OCI-LY7 (cell line): ENCODE measurements around the gene CYB5R3. TPM values are rescaled to one million over a fixed set of nuclear protein-coding genes. Genes with fewer than 3 reads are reported as not detected.

Experiments used
- BruUV-seq: library from RNA; stranded (reverse); fragments of 400-500 nt; replicated peaks from 2 replicates; lab custom pipeline; 2021; lab: Mats Ljungman, UMichigan
- CTCF ChIA-PET: fragments of 300-600 bp; sonication (Branson Sonifier 250); formaldehyde crosslinking; loops from one replicate; lab custom pipeline; 2022; ENCODE audit warnings: antibody characterized with exemption; ENCODE audit not compliant: unreplicated experiment; lab: Charles Lee
- POLR2A ChIA-PET: fragments of 300-600 bp; sonication (Branson Sonifier 250); formaldehyde crosslinking; loops from one replicate; lab custom pipeline; 2022; ENCODE audit warnings: antibody characterized with exemption; lab: Charles Lee
- DNase-seq: peaks from one replicate; pipeline ENCODE4 v3.0.0-alpha.2; 2015; ENCODE audit warnings: low spot score
- H2AFZ ChIP-seq: fragments of 200-600 bp; sonication (generic), shearing (Covaris generic); 2 replicates; pipeline ENCODE4 v1.6.1; 2014; ENCODE audit warnings: mild to moderate bottlenecking, antibody characterized with exemption, low read length, moderate library complexity
- H3K27ac ChIP-seq: fragments of 200-600 bp; sonication (generic); 2 replicates; pipeline ENCODE4 v1.5.1; 2014; ENCODE audit warnings: mixed run types, low read depth, mild to moderate bottlenecking, moderate library complexity, low read length, inconsistent platforms; ENCODE audit not compliant: poor library complexity, severe bottlenecking
- H3K36me3 ChIP-seq: fragments of 200-600 bp; sonication (generic); 2 replicates; pipeline ENCODE4 v1.6.1; 2014; ENCODE audit warnings: mild to moderate bottlenecking, antibody characterized with exemption, low read length, moderate library complexity, mixed read lengths; ENCODE audit not compliant: insufficient read depth
- H3K4me1 ChIP-seq: fragments of 200-600 bp; sonication (generic); 2 replicates; pipeline ENCODE4 v1.5.1; 2014; ENCODE audit warnings: mild to moderate bottlenecking, low read length; ENCODE audit not compliant: insufficient read depth, poor library complexity, severe bottlenecking
- H3K4me2 ChIP-seq: fragments of 200-600 bp; sonication (generic); 2 replicates; pipeline ENCODE4 v1.6.1; 2014; ENCODE audit warnings: mild to moderate bottlenecking, low read length
- H3K4me3 ChIP-seq: fragments of 200-600 bp; sonication (generic); 2 replicates; pipeline ENCODE4 v1.5.1; 2014; ENCODE audit warnings: mild to moderate bottlenecking, low read depth, low read length; ENCODE audit not compliant: poor library complexity, severe bottlenecking
- H3K79me2 ChIP-seq: fragments of 200-600 bp; sonication (generic); 2 replicates; pipeline ENCODE4 v1.6.1; 2016; ENCODE audit warnings: low read depth, mild to moderate bottlenecking, low read length, moderate library complexity, mixed read lengths; ENCODE audit not compliant: insufficient read depth
- H3K9me2 ChIP-seq: fragments of 200-600 bp; sonication (generic); 2 replicates; pipeline ENCODE4 v1.6.1; 2016; ENCODE audit warnings: mild to moderate bottlenecking, low read length, mixed read lengths; ENCODE audit not compliant: insufficient read depth
- H3K9me3 ChIP-seq: fragments of 200-600 bp; sonication (generic); 2 replicates; pipeline ENCODE4 v1.6.1; 2014; ENCODE audit warnings: mild to moderate bottlenecking, mixed run types, low read length, mixed read lengths
- H4K20me1 ChIP-seq: fragments of 200-600 bp; sonication (generic); 2 replicates; pipeline ENCODE4 v1.6.1; 2014; ENCODE audit warnings: mild to moderate bottlenecking, antibody characterized with exemption, low read length, moderate library complexity, mixed read lengths; ENCODE audit not compliant: insufficient read depth
- CTCF ChIP-seq: fragments of 200-600 bp; sonication (generic); conservative IDR thresholded peaks from 2 replicates; pipeline ENCODE4 v1.5.1; 2014; ENCODE audit warnings: mild to moderate bottlenecking, antibody characterized with exemption, low read length, moderate library complexity, mixed read lengths
- EZH2phosphoT487 ChIP-seq: fragments of 200-600 bp; sonication (generic); IDR thresholded peaks from 2 replicates; pipeline ENCODE4 v1.6.1; 2018; ENCODE audit warnings: low read depth, borderline replicate concordance, mild to moderate bottlenecking, mixed run types, antibody characterized with exemption, low read length, moderate library complexity, mixed read lengths
- intact Hi-C: fragments of 100-400 bp; cut with micrococcal nuclease; formaldehyde crosslinking; loops from one replicate; pipeline ENCODE4 v1.10.0; 2022; ENCODE audit not compliant: unreplicated experiment
- total RNA-seq, 2 experiments: library from RNA; depleted of rRNA in 1 of 2; stranded (reverse); fragments of >200 nt in 1 of 2; shearing (Covaris generic) in 1 of 2; gene quantifications; 2 replicates each; pipeline ENCODE4 v1.2.3, GENCODE V29; 2014 to 2022

The CYB5R3 gene
- total RNA-seq, 2 experiments from 2014 or later: 38.0 to 68.9 TPM

- Histone ChIP-seq H3K9me2 (no peaks in the 10 kb centered on the region), H3K79me2 (0 out of 2 replicates have a peak, but pooled peaks cover 14% of the 10 kb centered on the region), H3K4me3 (no peak overlapping the region), H3K4me1 (peaks cover 12% of the 10 kb centered on the region), H4K20me1 (peaks cover 6% of the 10 kb centered on the region; the same call in 1 of the 2 replicates), H3K4me2 (no peak overlapping the region), H3K36me3 (no peaks in the 10 kb centered on the region), H2AFZ (no peak overlapping the region), H3K27ac (no peak overlapping the region), H3K9me3 (no peaks in the 10 kb centered on the region)
- intact Hi-C loops: no loop called here
- TF ChIP-seq EZH2phosphoT487 (no peak), CTCF (no peak)
- no peak for DNase-seq
- ChIA-PET CTCF (no interaction called here), POLR2A (interaction anchor here (0.6 to 0.8 kb wide), 3 partner anchors 14 to 173 kb away, joined by 3 to 4 read pairs (median 3); partner anchors contain the start of gene A4GALT)
- no TSS peak for BruUV-seq
These were observed 7.3 kb downstream of the CYB5R3 start for GRCh38 chr22:42641801-42642413.

- no TSS peak for BruUV-seq
- intact Hi-C loops: no loop called here
- H4K20me1 ChIP-seq: no peaks in the 10 kb centered on the region
- no peaks in the 10 kb centered on the region for H3K4me1 ChIP-seq
- no peak overlapping the region for H2AFZ ChIP-seq
- no peak overlapping the region for H3K4me2 ChIP-seq
- DNase-seq: no peak
- ChIA-PET POLR2A (no interaction called here), CTCF (interaction anchor here (0.5 kb wide), 1 partner anchor 184 kb away, joined by 3 read pairs; no protein-coding TSS in a partner anchor)
- no peaks in the 10 kb centered on the region for H3K9me3 ChIP-seq
- peaks cover 14% of the 10 kb centered on the region for H3K36me3 ChIP-seq
- 0 out of 2 replicates have a peak, but pooled peaks cover 7% of the 10 kb centered on the region for H3K79me2 ChIP-seq
- no peaks in the 10 kb centered on the region for H3K9me2 ChIP-seq
- no peak overlapping the region for H3K4me3 ChIP-seq
- no peak for TF ChIP-seq EZH2phosphoT487
- TF ChIP-seq CTCF: no peak
- no peak overlapping the region for H3K27ac ChIP-seq
These were observed 9.5 kb downstream of the CYB5R3 start for GRCh38 chr22:42639541-42640241.
